Measurements from ENCODE around the gene NT5DC4. TPM values are rescaled to one million over a fixed set of nuclear protein-coding genes. Genes with fewer than 3 reads are reported as not detected.

The NT5DC4 gene
- total RNA-seq, 1 experiment from 2014 or later = not detected

GRCh38 chr2:112685271-112685884 lies 35.4 kb upstream of the NT5DC4 start:
- ChIA-PET POLR2A (ENCODE audit: low non-redundant PET) (no interaction called here), CTCF (no interaction called here)
- Histone ChIP-seq H3K27ac (ENCODE audit: low read depth, low read length, poor library complexity, severe bottlenecking) (no peak overlapping the region), H3K4me1 (ENCODE audit: insufficient read depth, low read length, poor library complexity, severe bottlenecking) (no peaks in the 10 kb centered on the region), H3K4me3 (ENCODE audit: low read depth, low read length, poor library complexity, severe bottlenecking) (no peak overlapping the region), H3K36me3 (ENCODE audit: insufficient read depth, low read length, poor library complexity, severe bottlenecking) (no peaks in the 10 kb centered on the region), H3K9me3 (ENCODE audit: low read depth, low read length, poor library complexity, severe bottlenecking) (no peaks in the 10 kb centered on the region), H3K27me3 (replicated peaks; ENCODE audit: insufficient read depth, low read depth, low read length, poor library complexity) (no peaks in the 10 kb centered on the region)
- no peak for DNase-seq (ENCODE audit: low spot score)
- intact Hi-C loops (cut with micrococcal nuclease; ENCODE audit: unreplicated experiment) = no loop called here
- TF ChIP-seq EZH2 (IDR thresholded peaks at IDR 0.05; ENCODE audit: borderline replicate concordance, low read depth, low read length, poor library complexity, severe bottlenecking) = no peak
- TF ChIP-seq CTCF (conservative IDR thresholded peaks at IDR 0.05; ENCODE audit: low read depth, low read length) = no peak
- no TSS peak for BruUV-seq (replicated peaks)

- Histone ChIP-seq H3K9me3 (ENCODE audit: low read depth, low read length, poor library complexity, severe bottlenecking) (no peaks in the 10 kb centered on the region), H3K27me3 (replicated peaks; ENCODE audit: insufficient read depth, low read depth, low read length, poor library complexity) (no peaks in the 10 kb centered on the region), H3K27ac (ENCODE audit: low read depth, low read length, poor library complexity, severe bottlenecking) (no peak overlapping the region), H3K36me3 (ENCODE audit: insufficient read depth, low read length, poor library complexity, severe bottlenecking) (no peaks in the 10 kb centered on the region), H3K4me1 (ENCODE audit: insufficient read depth, low read length, poor library complexity, severe bottlenecking) (no peaks in the 10 kb centered on the region), H3K4me3 (ENCODE audit: low read depth, low read length, poor library complexity, severe bottlenecking) (no peak overlapping the region)
- TF ChIP-seq CTCF (conservative IDR thresholded peaks at IDR 0.05; ENCODE audit: low read depth, low read length) (no peak), EZH2 (IDR thresholded peaks at IDR 0.05; ENCODE audit: borderline replicate concordance, low read depth, low read length, poor library complexity, severe bottlenecking) (no peak)
- intact Hi-C loops (cut with micrococcal nuclease; ENCODE audit: unreplicated experiment) = no loop called here
- POLR2A ChIA-PET (ENCODE audit: low non-redundant PET) = no interaction called here
- BruUV-seq (replicated peaks) = no TSS peak
- DNase-seq (ENCODE audit: low spot score) = no peak
- CTCF ChIA-PET = no interaction called here
Observed at GRCh38 chr2:112686348-112687217, 34.2 kb upstream of the NT5DC4 start.

GRCh38 chr2:112687522-112687921 lies 33.3 kb upstream of the NT5DC4 start:
- Histone ChIP-seq H3K27ac (ENCODE audit: low read depth, low read length, poor library complexity, severe bottlenecking) (no peak overlapping the region), H3K27me3 (replicated peaks; ENCODE audit: insufficient read depth, low read depth, low read length, poor library complexity) (no peaks in the 10 kb centered on the region), H3K36me3 (ENCODE audit: insufficient read depth, low read length, poor library complexity, severe bottlenecking) (no peaks in the 10 kb centered on the region), H3K9me3 (ENCODE audit: low read depth, low read length, poor library complexity, severe bottlenecking) (no peaks in the 10 kb centered on the region), H3K4me1 (ENCODE audit: insufficient read depth, low read length, poor library complexity, severe bottlenecking) (no peaks in the 10 kb centered on the region), H3K4me3 (ENCODE audit: low read depth, low read length, poor library complexity, severe bottlenecking) (no peak overlapping the region)
- TF ChIP-seq EZH2 (IDR thresholded peaks at IDR 0.05; ENCODE audit: borderline replicate concordance, low read depth, low read length, poor library complexity, severe bottlenecking) (no peak), CTCF (conservative IDR thresholded peaks at IDR 0.05; ENCODE audit: low read depth, low read length) (no peak)
- BruUV-seq (replicated peaks) = no TSS peak
- DNase-seq (ENCODE audit: low spot score) = no peak
- POLR2A ChIA-PET (ENCODE audit: low non-redundant PET) = no interaction called here
- intact Hi-C loops (cut with micrococcal nuclease; ENCODE audit: unreplicated experiment) = no loop called here
- CTCF ChIA-PET = no interaction called here
